Naive thymus-derived CD8-positive, alpha-beta T cell (primary cell): ENCODE data around the gene ACKR4. TPM values are rescaled to one million over a fixed set of nuclear protein-coding genes. Genes with fewer than 3 reads are reported as not detected.

Experiments used
- ATAC-seq, 2 donors: fragments of 150-1000 bp; cut with Tn5 transposase in 1 of 2; sonication (Bioruptor Pico), chemical (Tn5 transposase) in 1 of 2; 1 replicate in 1 of 2; 2 replicates in 1 of 2; pipeline ENCODE4 v1.10.0; 2021; ENCODE audit warnings: mild to moderate bottlenecking in 2 of 2, moderate library complexity in 2 of 2
- POLR2A ChIA-PET: fragments of 350-600 bp; sonication (Branson Sonifier 250); formaldehyde crosslinking; loops from one replicate; lab custom pipeline; 2021; ENCODE audit warnings: antibody characterized with exemption; lab: Charles Lee
- DNase-seq, 10 donors: peaks; one replicate each; pipeline versions ENCODE4 v3.0.0 to v3.0.0-alpha.2; 2020 to 2022
- H3K27ac Mint-ChIP-seq, 10 donors: one replicate each; pipeline ENCODE4 v1.8.0; 2020 to 2022; ENCODE audit warnings: mild to moderate bottlenecking in 10 of 10, mixed read lengths in 10 of 10, moderate library complexity in 4 of 10, inconsistent platforms in 1 of 10
- H3K27me3 Mint-ChIP-seq, 5 donors: one replicate each; pipeline ENCODE4 v1.8.0; 2021 to 2022; ENCODE audit warnings: mixed read lengths in 5 of 5
- H3K36me3 Mint-ChIP-seq, 3 donors: one replicate each; pipeline ENCODE4 v1.8.0; 2020 to 2022; ENCODE audit warnings: mixed read lengths in 3 of 3, mild to moderate bottlenecking in 2 of 3, inconsistent platforms in 1 of 3
- H3K4me1 Mint-ChIP-seq, 4 donors: one replicate each; pipeline ENCODE4 v1.8.0; 2021 to 2022; ENCODE audit warnings: mixed read lengths in 4 of 4
- H3K4me3 Mint-ChIP-seq, 10 donors: one replicate each; pipeline ENCODE4 v1.8.0; 2020 to 2022; ENCODE audit warnings: mild to moderate bottlenecking in 10 of 10, mixed read lengths in 10 of 10, moderate library complexity in 6 of 10, inconsistent platforms in 1 of 10
- H3K9me3 Mint-ChIP-seq, 9 donors: one replicate each; pipeline ENCODE4 v1.8.0; 2020 to 2022; ENCODE audit warnings: mixed read lengths in 9 of 9, mild to moderate bottlenecking in 3 of 9, inconsistent platforms in 1 of 9, moderate library complexity in 1 of 9
- polyA plus RNA-seq, 3 donors: library from polyadenylated mRNA; unstranded; fragments of 300-500 nt; fragmentation: Illumina TruSeq; gene quantifications; one replicate each; pipeline ENCODE4 v1.2.3, GENCODE V29; 2021
- total RNA-seq, 8 experiments: library from RNA in 2 of 8; stranded (reverse) in 2 of 8; gene quantifications; one replicate each; pipeline ENCODE4 v1.2.3 and lab custom pipeline; 2021 to 2026

ACKR4 gene
- total and polyA plus RNA-seq, 5 experiments from 2014 or later, result 0.26 to 0.27 TPM; not detected in 3

DNA sequence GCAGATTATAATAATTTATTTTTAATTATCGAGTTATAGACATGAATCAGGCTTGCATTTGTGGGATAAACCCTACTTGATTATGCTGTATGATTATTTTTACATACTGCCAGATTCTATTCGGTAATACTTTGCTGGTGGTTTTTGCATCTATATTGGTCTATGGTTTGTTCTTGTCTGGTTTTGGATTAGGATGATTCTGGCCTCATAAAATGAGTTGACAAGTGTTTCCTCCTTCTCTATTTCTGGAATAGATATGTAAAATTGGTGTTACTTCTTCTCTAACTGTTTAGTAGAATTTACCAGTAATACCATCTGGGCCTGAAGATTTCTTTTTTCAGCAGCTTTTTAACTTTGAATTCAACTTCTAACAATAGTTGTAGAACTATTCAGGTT is 33.0 kb upstream of the ACKR4 start:
- Mint-ChIP-seq H3K27ac (peak overlapping the region in 1 of 10 donors; percentile 17), H3K36me3 (peaks cover 12 to 55% (median 30%) of the 10 kb centered on the region in 3 donors), H3K27me3 (no peaks in the 10 kb centered on the region)

GRCh38 chr3:132568422-132568821 is 28.6 kb upstream of the ACKR4 start:
- H3K9me3 Mint-ChIP-seq, result peaks cover 0 to 8% (median 0%) of the 10 kb centered on the region in 9 donors
- peaks cover 3 to 68% (median 37%) of the 10 kb centered on the region in 3 donors for H3K36me3 Mint-ChIP-seq
- H3K4me1 Mint-ChIP-seq, result peaks cover 0 to 3% (median 0%) of the 10 kb centered on the region in 4 donors
- no peak overlapping the region for H3K27ac Mint-ChIP-seq
- POLR2A ChIA-PET, result interaction anchor here (0.6 kb wide), 1 partner anchor 57 kb away, joined by 3 read pairs; no protein-coding TSS in a partner anchor
- no peaks in the 10 kb centered on the region for H3K27me3 Mint-ChIP-seq
- DNase-seq (no peak), ATAC-seq (no peak)
- no peak overlapping the region for H3K4me3 Mint-ChIP-seq

More for the DNA sequence above, 33.0 kb upstream of the ACKR4 start:
- POLR2A ChIA-PET, result no interaction called here
- peaks cover 0 to 7% (median 0%) of the 10 kb centered on the region in 9 donors for H3K9me3 Mint-ChIP-seq
- H3K4me3 Mint-ChIP-seq, result no peak overlapping the region
- DNase-seq (no peak), ATAC-seq (no peak)
- peaks cover 0 to 3% (median 0%) of the 10 kb centered on the region in 4 donors for H3K4me1 Mint-ChIP-seq

- no peaks in the 10 kb centered on the region for H3K27me3 Mint-ChIP-seq
- peaks cover 0 to 71% (median 37%) of the 10 kb centered on the region in 3 donors for H3K36me3 Mint-ChIP-seq
- DNase-seq (no peak), ATAC-seq (no peak)
- peaks cover 0 to 1% (median 0%) of the 10 kb centered on the region in 4 donors for H3K4me1 Mint-ChIP-seq
- POLR2A ChIA-PET, result interaction anchor here (0.6 kb wide), 1 partner anchor 56 kb away, joined by 3 read pairs; no protein-coding TSS in a partner anchor
- peaks cover 0 to 8% (median 0%) of the 10 kb centered on the region in 9 donors for H3K9me3 Mint-ChIP-seq
- no peak overlapping the region for H3K4me3 Mint-ChIP-seq
- H3K27ac Mint-ChIP-seq, result no peak overlapping the region
Measured at GRCh38 chr3:132569153-132569552, 27.9 kb upstream of the ACKR4 start.

- Mint-ChIP-seq H3K9me3 (peaks cover 0 to 8% (median 0%) of the 10 kb centered on the region in 9 donors), H3K36me3 (peaks cover 0 to 68% (median 36%) of the 10 kb centered on the region in 3 donors), H3K27ac (peak overlapping the region in 1 of 10 donors; percentile 2), H3K4me1 (no peaks in the 10 kb centered on the region), H3K27me3 (no peaks in the 10 kb centered on the region), H3K4me3 (no peak overlapping the region)
- DNase-seq, result no peak
- POLR2A ChIA-PET, result no interaction called here
- ATAC-seq, result no peak
Measured at GRCh38 chr3:132569580-132569979, 27.5 kb upstream of the ACKR4 start.

- ATAC-seq (no peak), DNase-seq (no peak)
- Mint-ChIP-seq H3K27me3 (no peaks in the 10 kb centered on the region), H3K9me3 (peaks cover 0 to 8% (median 0%) of the 10 kb centered on the region in 9 donors), H3K4me1 (no peaks in the 10 kb centered on the region), H3K4me3 (no peak overlapping the region), H3K27ac (peak overlapping the region in 1 of 10 donors; percentile 2), H3K36me3 (peaks cover 0 to 67% (median 37%) of the 10 kb centered on the region in 3 donors)
- POLR2A ChIA-PET, result no interaction called here
Measured at GRCh38 chr3:132570016-132570415, 27.1 kb upstream of the ACKR4 start.

GRCh38 chr3:132573797-132574211 is 23.3 kb upstream of the ACKR4 start:
- Mint-ChIP-seq H3K4me1 (no peaks in the 10 kb centered on the region), H3K27ac (no peak overlapping the region), H3K4me3 (no peak overlapping the region), H3K9me3 (peaks cover 0 to 8% (median 0%) of the 10 kb centered on the region in 9 donors), H3K36me3 (peaks cover 6 to 88% (median 63%) of the 10 kb centered on the region in 3 donors), H3K27me3 (no peaks in the 10 kb centered on the region)
- DNase-seq (no peak), ATAC-seq (no peak)
- POLR2A ChIA-PET, result no interaction called here

DNA sequence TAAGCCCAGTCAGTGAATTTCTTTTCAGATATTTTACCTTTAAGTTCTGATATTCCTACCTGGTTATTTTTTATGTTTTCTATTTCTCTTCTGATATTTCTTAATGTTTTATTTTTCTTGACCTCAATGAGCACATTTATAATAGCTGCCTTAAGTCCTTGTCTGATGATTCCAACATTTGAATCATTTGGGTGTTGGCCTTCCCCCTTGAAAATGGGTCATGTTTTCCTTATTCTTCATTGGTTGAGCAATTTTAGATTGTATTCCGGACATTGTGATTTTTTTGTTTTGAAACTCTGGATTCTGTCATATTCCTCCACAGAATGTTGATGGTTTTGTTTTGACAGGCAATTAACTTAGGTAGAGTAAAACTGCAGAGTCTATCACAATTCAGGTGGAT is 9.7 kb upstream of the ACKR4 start:
- Mint-ChIP-seq H3K27ac (no peak overlapping the region), H3K4me1 (no peaks in the 10 kb centered on the region), H3K36me3 (peaks cover 20 to 54% (median 36%) of the 10 kb centered on the region in 3 donors), H3K9me3 (peaks cover 0 to 13% (median 2%) of the 10 kb centered on the region in 9 donors), H3K4me3 (no peak overlapping the region), H3K27me3 (no peaks in the 10 kb centered on the region)
- no peak for ATAC-seq
- POLR2A ChIA-PET, result no interaction called here
- DNase-seq, result no peak

- ATAC-seq (no peak), DNase-seq (no peak)
- Mint-ChIP-seq H3K9me3 (peaks cover 0 to 8% (median 2%) of the 10 kb centered on the region in 9 donors), H3K4me3 (no peak overlapping the region), H3K36me3 (peaks cover 23 to 73% (median 64%) of the 10 kb centered on the region in 3 donors), H3K27me3 (no peaks in the 10 kb centered on the region), H3K4me1 (peaks cover 0 to 6% (median under 1%) of the 10 kb centered on the region in 4 donors), H3K27ac (no peak overlapping the region)
- POLR2A ChIA-PET, result no interaction called here
Measured at GRCh38 chr3:132592216-132592615, 4.9 kb upstream of the ACKR4 start.

DNA sequence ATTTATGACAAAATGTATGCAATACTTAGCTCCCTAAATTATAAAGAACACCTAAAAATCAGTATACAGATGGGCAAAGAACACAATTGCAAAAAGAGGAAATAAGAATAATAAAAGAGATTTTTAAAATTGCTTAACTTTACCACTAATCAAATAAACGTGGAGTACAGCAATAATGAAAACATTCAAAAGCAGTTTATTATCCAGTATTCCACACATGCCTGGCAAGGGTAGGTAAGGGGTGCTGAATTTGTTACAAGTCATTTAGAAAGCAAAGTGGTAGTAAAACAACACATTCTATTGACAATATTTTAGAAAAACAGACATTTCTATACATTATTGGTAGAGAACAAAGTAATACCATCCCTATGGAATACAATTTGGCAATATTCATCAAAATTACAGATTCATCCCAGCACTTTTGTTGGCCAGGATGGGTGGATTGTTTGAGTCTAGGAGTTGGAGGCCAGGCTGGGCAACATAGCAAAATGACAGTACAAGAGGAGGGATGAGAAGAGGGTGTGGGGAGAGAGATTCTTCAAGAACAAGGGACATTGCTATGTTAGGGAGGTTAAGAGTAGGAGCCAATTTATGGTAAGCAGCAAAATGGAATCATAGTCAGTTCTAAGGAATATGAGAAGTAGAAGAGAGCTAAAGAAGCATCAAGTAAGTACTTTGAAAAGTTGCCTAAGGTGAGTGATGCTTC is 3.7 kb upstream of the ACKR4 start:
- Mint-ChIP-seq H3K36me3 (peaks cover 21 to 76% (median 66%) of the 10 kb centered on the region in 3 donors), H3K27ac (peak overlapping the region in 1 of 10 donors; percentile 42), H3K9me3 (peaks cover 0 to 8% (median 0%) of the 10 kb centered on the region in 9 donors), H3K4me3 (no peak overlapping the region), H3K27me3 (no peaks in the 10 kb centered on the region), H3K4me1 (peaks cover 0 to 6% (median 1%) of the 10 kb centered on the region in 4 donors)
- DNase-seq (no peak), ATAC-seq (no peak)
- POLR2A ChIA-PET, result interaction anchor here (0.6 kb wide), 1 partner anchor 133 kb away, joined by 3 read pairs; no protein-coding TSS in a partner anchor

- peaks cover 25 to 79% (median 71%) of the 10 kb centered on the region in 3 donors for H3K36me3 Mint-ChIP-seq
- DNase-seq (no peak), ATAC-seq (no peak)
- no peak overlapping the region for H3K27ac Mint-ChIP-seq
- no peaks in the 10 kb centered on the region for H3K27me3 Mint-ChIP-seq
- H3K4me3 Mint-ChIP-seq, result no peak overlapping the region
- peaks cover 0 to 8% (median 0%) of the 10 kb centered on the region in 9 donors for H3K9me3 Mint-ChIP-seq
- POLR2A ChIA-PET, result interaction anchor here (0.6 kb wide), 1 partner anchor 134 kb away, joined by 3 read pairs; no protein-coding TSS in a partner anchor
- H3K4me1 Mint-ChIP-seq, result peaks cover 0 to 6% (median 3%) of the 10 kb centered on the region in 4 donors
Measured at GRCh38 chr3:132593947-132594323, 3.1 kb upstream of the ACKR4 start.

DNA sequence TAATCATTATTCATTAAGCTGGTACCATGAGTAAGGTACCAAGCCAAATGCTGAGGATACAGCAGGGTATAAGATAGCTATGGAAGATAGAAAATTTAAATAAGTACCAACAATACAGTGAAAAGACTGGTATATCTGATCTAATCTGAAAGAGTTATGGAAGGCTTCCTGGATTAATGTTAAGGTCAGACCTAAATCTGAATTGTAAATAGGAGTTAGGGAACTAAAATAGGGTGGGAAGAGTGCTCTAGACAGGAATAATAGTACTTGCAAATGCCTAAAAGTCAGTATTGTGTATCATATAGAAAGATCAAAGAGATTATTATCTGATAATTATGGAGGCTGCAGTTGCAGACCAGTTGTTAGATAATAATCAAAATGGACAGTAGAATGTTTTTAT is 2.6 kb upstream of the ACKR4 start:
- peaks cover 0 to 6% (median 3%) of the 10 kb centered on the region in 4 donors for H3K4me1 Mint-ChIP-seq
- H3K27me3 Mint-ChIP-seq, result no peaks in the 10 kb centered on the region
- no peak overlapping the region for H3K4me3 Mint-ChIP-seq
- no peak overlapping the region for H3K27ac Mint-ChIP-seq
- peaks cover 19 to 76% (median 66%) of the 10 kb centered on the region in 3 donors for H3K36me3 Mint-ChIP-seq
- ATAC-seq, result no peak
- H3K9me3 Mint-ChIP-seq, result peaks cover 0 to 8% (median 0%) of the 10 kb centered on the region in 9 donors
- POLR2A ChIA-PET, result no interaction called here
- no peak for DNase-seq

DNA sequence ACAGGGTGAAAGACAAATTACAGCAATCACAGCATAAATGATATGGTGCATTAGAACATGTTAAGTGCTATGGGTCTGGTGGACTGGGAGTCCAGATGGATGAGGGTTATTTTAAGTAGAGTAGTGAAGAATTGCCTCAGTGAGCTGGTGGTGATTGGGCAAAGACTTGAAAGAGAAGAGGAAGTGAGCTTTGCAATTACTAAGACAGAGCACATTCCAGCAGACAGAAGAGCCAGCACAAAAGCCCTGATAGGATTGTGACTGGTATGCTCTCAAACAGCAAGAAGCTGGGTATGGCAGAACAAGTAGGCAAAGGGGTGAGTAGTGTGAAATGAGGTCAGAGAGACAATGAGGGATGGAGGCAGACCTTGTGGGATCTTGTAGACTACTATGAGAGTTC is 2.1 kb upstream of the ACKR4 start:
- Mint-ChIP-seq H3K27ac (no peak overlapping the region), H3K9me3 (peaks cover 0 to 8% (median 0%) of the 10 kb centered on the region in 9 donors), H3K4me3 (no peak overlapping the region), H3K27me3 (no peaks in the 10 kb centered on the region), H3K4me1 (peaks cover 0 to 6% (median 3%) of the 10 kb centered on the region in 4 donors), H3K36me3 (peaks cover 21 to 75% (median 61%) of the 10 kb centered on the region in 3 donors)
- DNase-seq (no peak), ATAC-seq (no peak)
- POLR2A ChIA-PET, result no interaction called here

DNA sequence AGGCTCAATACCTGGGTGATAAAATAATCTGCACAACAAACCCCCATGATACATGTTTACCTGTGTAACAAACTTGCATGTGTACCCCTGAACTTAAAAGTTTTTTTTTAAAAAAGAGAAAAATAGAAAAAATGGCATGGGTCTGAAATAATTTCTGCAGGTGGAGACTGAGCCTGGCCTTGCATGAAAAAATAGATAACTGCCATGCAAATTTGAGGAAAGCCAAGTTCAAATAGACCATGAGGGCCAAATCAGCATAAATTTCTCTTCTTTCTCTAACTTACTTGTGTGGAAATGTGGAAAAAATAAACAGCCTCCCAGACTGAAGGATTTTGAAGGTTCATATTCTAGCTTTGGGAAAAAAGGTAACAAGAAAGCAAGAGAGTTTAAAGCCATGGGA is 744 bp upstream of the ACKR4 start:
- ATAC-seq, result no peak
- POLR2A ChIA-PET, result no interaction called here
- H3K36me3 Mint-ChIP-seq, result peaks cover 14 to 66% (median 48%) of the 10 kb centered on the region in 3 donors

More for the DNA sequence above, 744 bp upstream of the ACKR4 start:
- no peaks in the 10 kb centered on the region for H3K9me3 Mint-ChIP-seq
- peaks cover 0 to 6% (median 3%) of the 10 kb centered on the region in 4 donors for H3K4me1 Mint-ChIP-seq
- no peaks in the 10 kb centered on the region for H3K27me3 Mint-ChIP-seq
- H3K4me3 Mint-ChIP-seq, result no peak overlapping the region
- no peak for DNase-seq
- no peak overlapping the region for H3K27ac Mint-ChIP-seq
